ENCODE data around the gene AKR1D1.

GRCh38 chr7:138079137-138079536, 2.9 kb downstream of the AKR1D1 start:
- TF ChIP-seq, protein P1, sequence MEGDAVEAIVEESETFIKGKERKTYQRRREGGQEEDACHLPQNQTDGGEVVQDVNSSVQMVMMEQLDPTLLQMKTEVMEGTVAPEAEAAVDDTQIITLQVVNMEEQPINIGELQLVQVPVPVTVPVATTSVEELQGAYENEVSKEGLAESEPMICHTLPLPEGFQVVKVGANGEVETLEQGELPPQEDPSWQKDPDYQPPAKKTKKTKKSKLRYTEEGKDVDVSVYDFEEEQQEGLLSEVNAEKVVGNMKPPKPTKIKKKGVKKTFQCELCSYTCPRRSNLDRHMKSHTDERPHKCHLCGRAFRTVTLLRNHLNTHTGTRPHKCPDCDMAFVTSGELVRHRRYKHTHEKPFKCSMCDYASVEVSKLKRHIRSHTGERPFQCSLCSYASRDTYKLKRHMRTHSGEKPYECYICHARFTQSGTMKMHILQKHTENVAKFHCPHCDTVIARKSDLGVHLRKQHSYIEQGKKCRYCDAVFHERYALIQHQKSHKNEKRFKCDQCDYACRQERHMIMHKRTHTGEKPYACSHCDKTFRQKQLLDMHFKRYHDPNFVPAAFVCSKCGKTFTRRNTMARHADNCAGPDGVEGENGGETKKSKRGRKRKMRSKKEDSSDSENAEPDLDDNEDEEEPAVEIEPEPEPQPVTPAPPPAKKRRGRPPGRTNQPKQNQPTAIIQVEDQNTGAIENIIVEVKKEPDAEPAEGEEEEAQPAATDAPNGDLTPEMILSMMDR (IDR thresholded peaks at IDR 0.05), result no peak
- no peak for TF ChIP-seq POLR2A (IDR thresholded peaks at IDR 0.05)

Measured in thyroid gland (tissue), 4 donors.